DND-41 (cell line): ENCODE measurements around the gene MPST.

ENCODE experiments used
- EZH2 ChIP-seq: IDR thresholded peaks from 3 replicates; pipeline ENCODE4 v1.6.1; 2012; ENCODE audit warnings: borderline replicate concordance, low read depth, mild to moderate bottlenecking, moderate library complexity, low read length, inconsistent platforms; ENCODE audit not compliant: severe bottlenecking
- TF ChIP-seq, protein P1 (sequence below): IDR thresholded peaks from 2 replicates; pipeline ENCODE4 v1.5.1; 2012; ENCODE audit warnings: borderline replicate concordance, low read length, moderate library complexity, mild to moderate bottlenecking; ENCODE audit not compliant: poor library complexity, severe bottlenecking; ENCODE audit errors: extremely low read depth

DNA sequence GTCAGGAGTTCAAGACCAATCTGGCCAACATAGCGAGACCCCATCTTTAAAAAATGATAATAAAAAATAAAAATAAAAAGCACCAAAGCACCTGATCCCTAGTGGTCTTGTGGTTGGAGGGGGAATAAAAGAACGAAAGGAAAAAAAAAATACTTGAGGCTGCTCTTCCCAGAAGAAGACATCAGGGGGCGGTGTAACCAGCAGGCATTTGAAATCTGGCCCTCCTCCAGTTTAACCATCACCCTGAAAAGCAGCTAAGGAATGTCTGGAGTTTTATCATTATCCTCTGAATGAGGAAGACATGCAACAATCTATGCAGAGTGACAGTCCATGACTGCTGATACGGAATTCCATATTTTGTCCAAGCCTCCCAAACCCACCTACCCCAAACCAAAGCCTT lies 26.4 kb downstream of the MPST start:
- TF ChIP-seq, protein P1, sequence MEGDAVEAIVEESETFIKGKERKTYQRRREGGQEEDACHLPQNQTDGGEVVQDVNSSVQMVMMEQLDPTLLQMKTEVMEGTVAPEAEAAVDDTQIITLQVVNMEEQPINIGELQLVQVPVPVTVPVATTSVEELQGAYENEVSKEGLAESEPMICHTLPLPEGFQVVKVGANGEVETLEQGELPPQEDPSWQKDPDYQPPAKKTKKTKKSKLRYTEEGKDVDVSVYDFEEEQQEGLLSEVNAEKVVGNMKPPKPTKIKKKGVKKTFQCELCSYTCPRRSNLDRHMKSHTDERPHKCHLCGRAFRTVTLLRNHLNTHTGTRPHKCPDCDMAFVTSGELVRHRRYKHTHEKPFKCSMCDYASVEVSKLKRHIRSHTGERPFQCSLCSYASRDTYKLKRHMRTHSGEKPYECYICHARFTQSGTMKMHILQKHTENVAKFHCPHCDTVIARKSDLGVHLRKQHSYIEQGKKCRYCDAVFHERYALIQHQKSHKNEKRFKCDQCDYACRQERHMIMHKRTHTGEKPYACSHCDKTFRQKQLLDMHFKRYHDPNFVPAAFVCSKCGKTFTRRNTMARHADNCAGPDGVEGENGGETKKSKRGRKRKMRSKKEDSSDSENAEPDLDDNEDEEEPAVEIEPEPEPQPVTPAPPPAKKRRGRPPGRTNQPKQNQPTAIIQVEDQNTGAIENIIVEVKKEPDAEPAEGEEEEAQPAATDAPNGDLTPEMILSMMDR = peak; percentile 64
- no peak for TF ChIP-seq EZH2
